Superior temporal gyrus (tissue), 1 donor: ENCODE results near the gene CLK2.
"Not testable (repeated sequence)": the region's sequence is repeated elsewhere in the genome, so short reads cannot be mapped to it uniquely, and the experiment has no call there.

ENCODE experiments used
- DNase-seq: peaks from one replicate; pipeline ENCODE4 v3.0.0-alpha.2; 2016; ENCODE audit errors: extremely low spot score

CLK2 gene

DNA sequence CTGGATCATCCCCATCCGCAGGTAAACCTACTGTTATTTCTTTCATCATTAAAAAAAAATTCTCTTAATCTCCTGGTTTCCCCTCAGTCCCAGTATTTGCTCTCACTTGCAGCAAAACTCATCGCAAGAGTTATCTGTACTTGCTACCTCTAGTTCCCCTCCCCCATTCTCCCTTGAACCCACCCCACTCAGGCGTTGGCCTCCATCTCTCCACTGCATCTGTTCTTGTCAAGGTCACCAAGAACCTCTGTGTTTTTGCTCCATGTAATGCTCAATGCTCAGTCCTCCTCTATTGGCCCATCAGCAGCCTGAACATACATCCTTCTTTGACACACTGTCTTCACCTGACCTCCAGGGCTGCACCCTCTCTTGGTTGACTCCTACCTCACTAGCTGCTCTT is 23.4 kb upstream of the CLK2 start:
- no peak for DNase-seq

- DNase-seq, result no peak
Measured at GRCh38 chr1:155295942-155296267, 22.6 kb upstream of the CLK2 start.

DNA sequence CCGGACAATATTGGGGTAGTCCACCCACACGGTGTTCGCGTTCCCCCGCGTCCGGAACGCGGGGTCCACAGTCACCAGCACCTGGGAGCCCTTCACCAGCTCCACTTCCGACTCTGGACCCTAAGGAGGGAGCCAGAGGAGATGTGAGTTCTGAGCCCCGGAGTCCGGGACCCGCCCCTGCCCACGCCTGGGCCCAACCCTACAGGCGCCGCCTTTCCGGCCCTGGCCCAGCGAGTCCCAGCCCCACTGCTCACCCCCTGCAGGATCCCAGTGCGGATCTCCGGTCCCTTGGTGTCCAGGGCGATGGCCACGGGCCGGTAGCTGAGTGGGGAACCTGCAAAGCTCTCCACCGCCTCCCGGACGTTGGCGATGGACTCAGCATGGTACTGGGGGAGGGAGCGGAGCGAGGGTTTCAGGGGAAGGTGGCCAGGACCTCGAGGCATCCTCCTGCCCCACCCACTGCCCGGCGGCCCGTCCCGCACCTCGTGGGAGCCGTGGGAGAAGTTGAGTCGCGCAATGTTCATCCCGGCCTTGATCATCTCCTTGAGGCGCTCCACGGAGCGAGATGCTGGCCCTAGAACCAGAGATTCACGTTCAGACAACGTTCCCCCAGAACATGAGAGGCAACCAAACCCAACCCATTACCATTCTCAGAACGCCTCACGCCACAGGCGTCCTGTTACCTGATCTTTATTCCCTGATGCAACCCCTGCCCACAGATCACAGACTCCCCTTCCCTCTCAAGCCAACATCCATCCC is 22.1 kb upstream of the CLK2 start:
- DNase-seq, result no peak

DNA sequence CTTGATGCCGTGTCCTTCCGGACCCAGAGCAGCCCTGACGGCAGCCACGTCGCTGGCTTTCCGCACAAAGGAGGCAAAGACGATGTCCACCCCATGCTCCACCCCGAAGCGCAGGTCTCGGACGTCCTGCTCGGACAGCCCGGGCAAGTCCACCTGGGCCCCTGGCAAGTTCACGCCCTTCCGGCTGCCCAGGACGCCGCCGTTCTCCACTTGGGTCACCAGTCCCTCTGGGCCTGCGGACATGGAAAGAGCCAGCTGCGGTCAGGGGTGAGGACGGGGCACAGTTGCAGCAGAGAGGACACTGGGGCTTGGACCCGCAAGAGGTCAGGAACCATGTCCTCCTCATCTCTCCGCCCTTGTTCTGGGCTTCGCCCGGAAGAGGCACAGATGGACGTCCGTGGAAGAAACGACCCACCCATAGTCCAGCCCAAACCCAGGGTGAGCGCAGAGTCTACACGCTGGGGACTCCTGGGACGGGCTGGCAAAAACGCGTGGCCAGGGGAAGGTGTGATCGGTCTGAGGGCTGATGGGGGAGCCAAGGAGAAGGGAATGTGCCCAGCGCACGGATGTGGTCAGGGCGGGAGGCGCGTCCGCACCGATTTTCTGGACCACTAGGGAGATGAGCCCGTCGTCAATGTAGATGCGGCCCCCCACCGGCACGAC is 21.3 kb upstream of the CLK2 start:
- no peak for DNase-seq

DNA sequence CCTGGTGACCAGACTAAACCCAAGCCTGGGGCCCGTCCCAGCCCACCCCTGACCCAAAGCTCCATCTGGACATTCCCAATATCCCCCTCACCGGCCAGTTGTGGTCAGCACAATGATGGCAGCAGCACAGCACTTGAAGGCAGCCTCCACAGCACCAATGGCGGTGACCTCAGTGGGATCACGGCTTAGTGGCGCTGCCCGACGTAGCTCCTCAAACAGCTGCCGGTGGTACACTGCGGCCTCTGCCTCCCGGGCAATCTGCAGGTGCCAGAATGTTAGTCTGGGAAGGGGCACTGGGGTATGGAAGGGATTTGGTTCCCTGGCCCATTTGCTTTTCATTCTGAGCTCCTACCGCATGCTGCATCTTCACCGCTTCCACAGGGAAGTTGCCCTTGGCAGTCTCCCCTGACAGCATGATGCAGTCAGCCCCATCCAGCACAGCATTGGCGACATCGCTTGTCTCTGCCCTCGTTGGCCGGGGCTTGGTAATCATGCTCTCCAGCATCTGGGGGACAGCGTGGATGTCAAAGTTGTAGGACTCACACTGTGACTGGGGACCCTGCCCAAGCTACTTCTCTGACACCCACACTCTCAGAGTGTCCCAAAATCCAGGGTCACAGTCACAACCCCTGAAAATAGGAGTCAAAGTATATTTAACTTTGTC is 19.9 kb upstream of the CLK2 start:
- DNase-seq, result no peak

- DNase-seq, result not testable (repeated sequence)
Measured at GRCh38 chr1:155291006-155291405, 17.7 kb upstream of the CLK2 start.

DNA sequence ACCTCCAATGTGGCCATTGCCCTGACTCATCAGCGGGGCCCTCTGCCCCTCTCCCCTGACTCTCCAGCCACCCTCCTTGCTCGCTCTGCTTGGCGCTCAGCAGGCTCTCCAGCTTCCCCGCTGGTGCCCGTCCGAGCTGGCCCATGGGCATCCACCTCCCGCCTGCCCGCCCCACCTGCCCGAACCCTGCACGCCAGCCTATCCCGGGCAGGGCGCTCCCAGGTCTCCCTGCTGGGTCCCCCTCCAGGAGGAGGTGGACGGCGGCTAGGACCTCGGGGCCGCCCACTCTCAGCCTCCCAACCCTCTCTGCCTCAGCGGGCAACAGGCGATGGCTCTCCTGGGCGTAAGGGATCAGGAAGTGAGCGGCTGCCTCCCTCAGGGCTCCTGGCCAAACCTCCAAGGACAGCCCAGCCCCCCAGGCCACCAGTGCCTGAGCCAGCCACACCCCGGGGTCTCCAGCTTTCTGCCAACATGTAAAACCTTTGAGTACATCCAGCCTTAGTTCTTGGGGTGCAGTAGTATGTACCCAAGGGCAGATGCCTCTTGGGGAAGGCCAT is 14.8 kb upstream of the CLK2 start:
- no peak for DNase-seq

DNA sequence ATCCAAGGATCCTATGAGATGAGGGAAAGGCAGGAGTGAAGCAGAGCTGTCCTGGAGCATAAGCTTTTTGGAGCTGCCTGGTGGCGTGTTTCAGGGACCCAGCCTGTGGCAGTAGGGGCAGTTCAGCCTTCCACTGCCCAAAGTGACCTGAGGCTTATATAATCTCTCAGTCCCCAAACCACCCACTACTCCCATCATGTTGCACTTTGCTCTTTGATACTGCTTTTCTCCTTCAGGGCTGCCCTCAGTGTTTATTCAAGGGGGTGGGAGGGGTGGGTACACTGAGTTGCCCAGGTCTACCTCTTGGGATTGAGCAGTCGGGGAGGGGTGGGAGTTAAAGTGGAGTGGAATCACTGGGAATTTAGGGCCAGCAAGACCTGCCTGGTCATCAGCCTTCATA is 13.2 kb upstream of the CLK2 start:
- no peak for DNase-seq

- no peak for DNase-seq
Measured at GRCh38 chr1:155285631-155286044, 12.3 kb upstream of the CLK2 start.

- no peak for DNase-seq
Measured at GRCh38 chr1:155285063-155285462, 11.8 kb upstream of the CLK2 start.

GRCh38 chr1:155284476-155284875 is 11.2 kb upstream of the CLK2 start:
- no peak for DNase-seq

- no peak for DNase-seq
Measured at GRCh38 chr1:155282488-155283091, 9.3 kb upstream of the CLK2 start.

DNA sequence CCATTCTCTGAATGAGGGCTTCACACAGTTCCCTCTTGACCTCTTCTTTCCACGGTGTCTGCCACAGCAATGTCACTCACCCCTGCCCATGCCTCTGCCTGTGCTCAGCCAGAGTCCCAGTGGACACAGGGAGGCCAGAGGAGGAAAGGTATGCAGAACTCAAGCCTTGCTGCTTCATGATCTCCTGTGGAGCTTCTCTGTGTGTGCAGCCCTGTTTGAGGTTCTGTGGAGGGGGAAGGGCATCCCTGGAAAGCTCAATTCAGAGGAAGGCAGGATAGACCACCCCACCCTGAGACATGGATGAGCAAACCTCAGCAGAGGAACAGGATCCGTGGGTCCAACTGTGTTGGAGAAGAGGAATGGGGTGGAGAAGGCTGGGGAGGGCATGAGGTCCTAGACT is 6.0 kb upstream of the CLK2 start:
- peak; percentile 11 for DNase-seq

DNA sequence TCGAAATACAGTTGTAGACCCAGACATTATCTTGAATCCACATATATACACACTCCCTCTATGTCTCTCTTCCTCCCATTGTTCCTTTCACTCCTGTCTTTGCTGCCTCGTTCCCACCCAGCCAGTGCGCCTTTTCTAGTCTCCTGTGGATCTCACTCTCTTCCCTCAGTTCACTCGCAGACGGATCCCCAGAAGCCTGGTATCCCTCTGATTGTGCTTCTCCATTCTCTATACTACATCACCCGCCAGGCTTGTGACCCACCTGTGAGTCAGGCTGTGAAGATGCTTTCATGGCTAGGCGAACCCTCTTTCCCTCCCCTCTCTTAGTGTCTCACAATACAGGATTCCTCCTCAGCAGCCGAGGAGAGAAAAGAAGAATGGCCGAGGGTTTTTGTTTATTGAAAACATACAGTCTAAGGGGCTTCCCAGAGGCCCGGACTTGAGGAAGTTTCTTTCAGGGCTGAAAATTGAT is 5.4 kb upstream of the CLK2 start:
- peak; percentile 18 for DNase-seq

GRCh38 chr1:155277902-155278688 is 4.8 kb upstream of the CLK2 start:
- DNase-seq, result peak; percentile 34

DNA sequence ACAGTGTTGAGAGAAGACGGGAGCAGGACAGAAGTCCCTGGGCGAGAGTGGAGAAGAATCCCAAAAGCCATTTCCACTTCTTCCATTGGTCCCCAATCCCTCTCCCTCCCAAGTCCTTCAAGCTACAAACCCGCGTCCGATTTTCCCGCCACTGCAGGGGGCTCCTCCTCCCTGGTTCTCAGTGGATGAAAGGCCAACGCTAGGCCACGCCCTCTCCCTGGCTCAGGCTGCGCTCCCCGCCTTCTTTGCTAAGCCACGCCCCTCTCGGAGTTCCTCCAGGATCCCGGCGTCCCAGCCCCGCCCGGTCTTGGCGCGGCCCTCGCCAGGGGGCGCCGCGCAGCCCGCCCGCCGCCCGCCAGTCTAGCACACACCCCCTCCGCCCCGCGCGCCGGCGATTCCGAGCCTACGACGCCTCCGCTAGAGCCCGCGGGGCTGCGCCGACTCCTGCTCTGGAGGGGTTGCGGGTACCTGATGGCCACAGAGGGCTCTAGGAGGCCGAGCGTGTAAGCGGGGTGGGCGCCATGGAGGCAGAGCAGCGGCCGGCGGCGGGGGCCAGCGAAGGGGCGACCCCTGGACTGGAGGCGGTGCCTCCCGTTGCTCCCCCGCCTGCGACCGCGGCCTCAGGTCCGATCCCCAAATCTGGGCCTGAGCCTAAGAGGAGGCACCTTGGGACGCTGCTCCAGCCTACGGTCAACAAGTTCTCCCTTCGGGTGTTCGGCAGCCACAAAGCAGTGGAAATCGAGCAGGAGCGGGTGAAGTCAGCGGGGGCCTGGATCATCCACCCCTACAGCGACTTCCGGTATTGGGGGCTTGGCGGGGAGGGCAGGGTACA is 4.0 kb upstream of the CLK2 start, which contains the start of gene HCN3:
TSS of gene HCN3 (plus strand) at position 394 of the 832 bp plus-strand sequence. CDS start at position 522, 128 bp downstream.
- DNase-seq, result peak; percentile 98

GRCh38 chr1:155272466-155273342 is 600 bp downstream of the CLK2 start:
- DNase-seq, result peak; percentile 38

DNA sequence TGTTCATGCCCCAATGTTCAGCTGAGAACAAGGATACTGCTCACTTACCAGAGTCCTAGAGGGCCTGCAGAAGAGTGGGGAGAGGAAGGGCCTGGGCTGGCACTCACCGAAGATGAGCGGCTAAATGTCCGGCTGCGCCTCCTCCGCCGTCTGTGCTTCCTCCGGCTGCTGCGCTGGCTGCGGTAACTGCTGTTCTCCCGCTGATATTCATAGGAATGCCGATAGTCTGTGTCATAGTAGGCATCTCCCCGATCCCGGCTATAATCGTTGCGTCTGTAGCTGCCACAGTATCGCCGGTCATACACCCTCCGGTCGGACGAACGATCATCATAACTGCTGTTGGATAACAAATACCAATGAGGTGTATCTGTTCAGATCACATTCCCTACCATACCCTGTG is 3.9 kb downstream of the CLK2 start:
- DNase-seq, result no peak

DNA sequence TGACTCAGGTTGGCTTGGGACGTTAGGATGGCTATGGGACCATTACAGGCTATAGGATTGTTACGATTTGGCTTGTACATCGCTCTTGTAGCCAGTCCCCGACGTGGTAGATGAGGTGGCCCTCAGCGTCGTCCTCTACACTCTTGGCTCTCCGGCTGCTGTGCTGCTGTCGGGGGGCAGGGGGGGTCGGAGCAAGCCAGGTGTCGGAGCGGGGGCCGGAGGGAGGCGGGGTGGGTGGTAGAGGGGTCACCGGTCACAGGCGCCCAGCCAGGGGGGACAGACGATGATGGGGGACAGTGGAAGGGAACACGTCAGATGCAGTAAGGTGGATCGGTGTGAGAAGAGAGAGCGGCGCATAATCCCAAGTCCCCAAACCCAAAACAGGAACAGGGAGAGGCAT is 4.7 kb downstream of the CLK2 start:
- DNase-seq, result no peak
